Neural progenitor cell (in vitro differentiated cells): Measurements from ENCODE around the gene ARFGAP1. TPM values are rescaled to one million over a fixed set of nuclear protein-coding genes. Genes with fewer than 3 reads are reported as not detected.

Experiments used
- DNase-seq: peaks from one replicate; pipeline ENCODE4 v3.0.0-alpha.2; 2016; ENCODE audit warnings: low spot score
- H2AFZ ChIP-seq: fragments of 200-600 bp; sonication (generic); replicated peaks from 2 replicates; pipeline ENCODE4 v1.6.1; 2016; ENCODE audit warnings: antibody characterized with exemption
- H3F3A ChIP-seq: fragments of 200-600 bp; sonication (generic); 2 replicates; pipeline ENCODE4 v1.6.1; 2016; ENCODE audit warnings: antibody characterized with exemption, low read depth
- H3K27ac ChIP-seq: fragments of 200-600 bp; sonication (generic); 2 replicates; pipeline ENCODE4 v1.5.1; 2016; ENCODE audit warnings: mild to moderate bottlenecking
- H3K27me3 ChIP-seq: fragments of 200-600 bp; sonication (generic); 2 replicates; pipeline ENCODE4 v1.6.1; 2016; ENCODE audit warnings: mild to moderate bottlenecking, moderate library complexity
- H3K36me3 ChIP-seq: fragments of 200-600 bp; sonication (generic); 2 replicates; pipeline ENCODE4 v1.5.1; 2016
- H3K4me1 ChIP-seq: fragments of 200-600 bp; sonication (generic); 2 replicates; pipeline ENCODE4 v1.6.1; 2016; ENCODE audit warnings: mixed run types
- H3K4me2 ChIP-seq: fragments of 200-600 bp; sonication (generic); 2 replicates; pipeline ENCODE4 v1.6.1; 2016
- H3K4me3 ChIP-seq: fragments of 200-600 bp; sonication (generic); 2 replicates; pipeline ENCODE4 v1.5.1; 2016
- H3K79me2 ChIP-seq: fragments of 200-600 bp; sonication (generic); 2 replicates; pipeline ENCODE4 v1.6.1; 2016; ENCODE audit warnings: low read depth
- H3K9ac ChIP-seq: fragments of 200-600 bp; sonication (generic); 2 replicates; pipeline ENCODE4 v1.6.1; 2016
- H3K9me3 ChIP-seq: fragments of 200-600 bp; sonication (generic); 2 replicates; pipeline ENCODE4 v1.5.1; 2016; ENCODE audit warnings: low read depth
- H4K20me1 ChIP-seq: fragments of 200-600 bp; sonication (generic); 2 replicates; pipeline ENCODE4 v1.6.1; 2016; ENCODE audit warnings: low read depth
- H3K27ac Mint-ChIP-seq: 3 replicates; pipeline ENCODE4 v1.8.0; 2021; ENCODE audit warnings: mixed read lengths
- H3K27me3 Mint-ChIP-seq: 2 replicates; pipeline ENCODE4 v1.8.0; 2022; ENCODE audit warnings: low read depth, mild to moderate bottlenecking, inconsistent platforms, moderate library complexity, mixed read lengths; ENCODE audit not compliant: insufficient read depth
- H3K36me3 Mint-ChIP-seq: 3 replicates; pipeline ENCODE4 v1.8.0; 2021; ENCODE audit warnings: mixed read lengths
- H3K4me1 Mint-ChIP-seq: 3 replicates; pipeline ENCODE4 v1.8.0; 2021; ENCODE audit warnings: mixed read lengths
- H3K4me3 Mint-ChIP-seq: 3 replicates; pipeline ENCODE4 v1.8.0; 2021; ENCODE audit warnings: mild to moderate bottlenecking, moderate library complexity, mixed read lengths
- H3K9me3 Mint-ChIP-seq: 3 replicates; pipeline ENCODE4 v1.8.0; 2020; ENCODE audit warnings: mixed read lengths
- EZH2 ChIP-seq: fragments of 200-600 bp; sonication (generic); IDR thresholded peaks from 2 replicates; pipeline ENCODE4 v1.6.1; 2017; ENCODE audit warnings: antibody characterized with exemption, mild to moderate bottlenecking, moderate library complexity
- EZH2phosphoT487 ChIP-seq: fragments of 200-600 bp; sonication (generic); IDR thresholded peaks from 2 replicates; pipeline ENCODE4 v1.6.1; 2017; ENCODE audit warnings: antibody characterized with exemption
- total RNA-seq: library from RNA; depleted of rRNA; stranded (reverse); fragments of >200 nt; gene quantifications from 2 replicates; pipeline ENCODE4 v1.2.3, GENCODE V29; 2015; ENCODE audit warnings: low replicate concordance
- TF ChIP-seq, protein P1 (sequence below): fragments of 200-600 bp; sonication (generic); IDR thresholded peaks from 2 replicates; pipeline ENCODE4 v1.5.1; 2017; ENCODE audit warnings: antibody characterized with exemption, mild to moderate bottlenecking

Gene ARFGAP1
- total RNA-seq, 1 donor from 2014 or later = 43.7 TPM

DNA sequence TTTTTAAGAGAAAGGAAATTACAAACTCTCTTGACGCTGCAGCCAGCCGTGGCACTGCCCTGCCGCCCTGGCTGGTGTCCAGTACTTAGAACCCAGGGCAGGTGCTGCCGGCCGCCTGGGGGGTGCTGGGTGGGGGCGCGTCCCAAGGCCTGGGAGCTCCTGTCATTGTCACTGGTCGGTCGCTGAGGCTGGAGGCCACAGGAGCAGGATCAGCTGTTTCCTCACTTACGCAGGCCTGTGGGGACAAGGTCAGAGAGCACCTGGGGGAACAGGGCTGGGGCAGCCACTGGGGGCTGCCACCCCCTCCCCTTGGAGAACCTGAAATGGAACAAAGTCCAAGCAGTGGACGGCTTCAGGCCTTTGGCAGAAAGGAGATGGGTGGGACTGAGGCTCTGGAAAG lies 31.3 kb upstream of the ARFGAP1 start:
- H3K36me3 ChIP-seq = no peaks in the 10 kb centered on the region
- H3K79me2 ChIP-seq = no peaks in the 10 kb centered on the region
- H3K9me3 ChIP-seq = no peaks in the 10 kb centered on the region
- TF ChIP-seq EZH2 = no peak
- TF ChIP-seq, protein P1, sequence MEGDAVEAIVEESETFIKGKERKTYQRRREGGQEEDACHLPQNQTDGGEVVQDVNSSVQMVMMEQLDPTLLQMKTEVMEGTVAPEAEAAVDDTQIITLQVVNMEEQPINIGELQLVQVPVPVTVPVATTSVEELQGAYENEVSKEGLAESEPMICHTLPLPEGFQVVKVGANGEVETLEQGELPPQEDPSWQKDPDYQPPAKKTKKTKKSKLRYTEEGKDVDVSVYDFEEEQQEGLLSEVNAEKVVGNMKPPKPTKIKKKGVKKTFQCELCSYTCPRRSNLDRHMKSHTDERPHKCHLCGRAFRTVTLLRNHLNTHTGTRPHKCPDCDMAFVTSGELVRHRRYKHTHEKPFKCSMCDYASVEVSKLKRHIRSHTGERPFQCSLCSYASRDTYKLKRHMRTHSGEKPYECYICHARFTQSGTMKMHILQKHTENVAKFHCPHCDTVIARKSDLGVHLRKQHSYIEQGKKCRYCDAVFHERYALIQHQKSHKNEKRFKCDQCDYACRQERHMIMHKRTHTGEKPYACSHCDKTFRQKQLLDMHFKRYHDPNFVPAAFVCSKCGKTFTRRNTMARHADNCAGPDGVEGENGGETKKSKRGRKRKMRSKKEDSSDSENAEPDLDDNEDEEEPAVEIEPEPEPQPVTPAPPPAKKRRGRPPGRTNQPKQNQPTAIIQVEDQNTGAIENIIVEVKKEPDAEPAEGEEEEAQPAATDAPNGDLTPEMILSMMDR = no peak
- no peak for TF ChIP-seq EZH2phosphoT487
- H3K4me2 ChIP-seq = no peak overlapping the region
- no peak overlapping the region for H3K27ac ChIP-seq
- DNase-seq = no peak
- no peak overlapping the region for H2AFZ ChIP-seq
- H3K4me1 Mint-ChIP-seq = peaks cover 19% of the 10 kb centered on the region
- no peak overlapping the region for H3K27ac Mint-ChIP-seq
- H3K4me3 ChIP-seq = no peak overlapping the region
- peaks cover 3% of the 10 kb centered on the region for H3K36me3 Mint-ChIP-seq
- H3K9me3 Mint-ChIP-seq = no peaks in the 10 kb centered on the region
- peaks cover 5% of the 10 kb centered on the region for H3K4me1 ChIP-seq
- no peak overlapping the region for H3K9ac ChIP-seq
- peaks cover 3% of the 10 kb centered on the region for H3K27me3 Mint-ChIP-seq
- H3K27me3 ChIP-seq = no peaks in the 10 kb centered on the region
- no peaks in the 10 kb centered on the region for H4K20me1 ChIP-seq
- H3K4me3 Mint-ChIP-seq = no peak overlapping the region
- H3F3A ChIP-seq = no peaks in the 10 kb centered on the region

DNA sequence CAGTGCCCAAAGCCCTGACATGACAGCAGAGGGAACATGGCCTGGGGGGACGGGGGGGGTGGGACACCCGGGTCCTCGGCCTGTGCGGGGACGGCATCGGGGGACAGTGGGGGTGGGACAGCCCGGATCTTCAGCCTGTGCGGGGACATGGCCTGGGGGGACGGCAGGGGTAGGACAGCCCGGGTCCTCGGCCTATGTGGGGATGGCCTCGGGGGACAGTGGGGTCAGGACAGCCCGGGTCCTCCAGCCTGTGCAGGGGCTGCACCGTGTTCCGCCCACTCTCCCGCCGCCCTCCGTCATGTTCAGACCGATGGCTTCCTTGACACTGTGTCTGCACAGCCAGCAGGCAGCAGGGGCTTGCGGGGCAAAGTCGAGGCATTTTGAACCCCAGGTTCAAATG lies 29.9 kb upstream of the ARFGAP1 start:
- H3K4me1 Mint-ChIP-seq = peaks cover 15% of the 10 kb centered on the region
- H3K9me3 ChIP-seq = no peaks in the 10 kb centered on the region
- no peak overlapping the region for H3K9ac ChIP-seq
- H3K27me3 Mint-ChIP-seq = peaks cover 3% of the 10 kb centered on the region
- no peaks in the 10 kb centered on the region for H3K36me3 ChIP-seq
- no peak for DNase-seq
- no peaks in the 10 kb centered on the region for H3K9me3 Mint-ChIP-seq
- peaks cover 3% of the 10 kb centered on the region for H3K36me3 Mint-ChIP-seq
- no peak overlapping the region for H3K4me3 ChIP-seq
- TF ChIP-seq EZH2phosphoT487 = no peak
- TF ChIP-seq, protein P1 = no peak
- no peak for TF ChIP-seq EZH2
- H3K27ac ChIP-seq = no peak overlapping the region
- H3K27me3 ChIP-seq = no peaks in the 10 kb centered on the region
- H3K4me2 ChIP-seq = no peak overlapping the region
- no peaks in the 10 kb centered on the region for H3F3A ChIP-seq
- H2AFZ ChIP-seq = no peak overlapping the region
- H3K79me2 ChIP-seq = no peaks in the 10 kb centered on the region
- H4K20me1 ChIP-seq = no peaks in the 10 kb centered on the region
- no peak overlapping the region for H3K4me3 Mint-ChIP-seq
- H3K27ac Mint-ChIP-seq = no peak overlapping the region
- H3K4me1 ChIP-seq = peaks cover 5% of the 10 kb centered on the region

DNA sequence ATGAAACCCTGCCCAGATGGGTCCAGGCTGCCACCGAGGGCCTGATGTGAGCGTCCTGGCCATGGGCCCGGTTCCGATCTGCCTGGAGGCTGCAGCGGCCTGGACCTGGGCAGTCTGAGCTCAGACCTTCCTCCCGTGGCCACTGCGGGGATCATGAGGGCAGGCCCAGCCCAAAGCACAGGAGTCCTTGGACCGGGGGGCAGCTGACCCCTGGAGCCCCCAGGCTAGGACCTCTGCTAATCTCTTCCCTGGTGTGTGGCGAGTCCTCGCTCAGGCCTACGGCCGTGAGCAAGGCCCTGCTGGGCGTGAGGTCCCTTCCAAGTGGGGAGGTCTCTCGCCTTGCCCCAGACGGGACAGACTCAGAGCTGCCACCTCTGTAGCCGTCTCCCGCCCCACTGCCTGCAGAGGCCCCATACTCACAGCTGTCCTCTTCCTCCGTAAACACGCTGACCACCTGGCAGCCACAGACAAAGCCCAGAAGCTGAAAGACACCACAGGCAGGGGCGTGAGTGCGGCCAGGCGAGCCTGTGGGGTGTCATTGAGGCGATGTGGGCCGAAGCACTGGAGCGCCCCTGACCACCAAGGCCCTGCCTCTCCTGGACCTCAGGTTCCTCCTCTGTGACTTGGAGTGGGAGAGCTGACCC lies 28.9 kb upstream of the ARFGAP1 start:
- peaks cover 5% of the 10 kb centered on the region for H3K36me3 Mint-ChIP-seq
- H3K4me3 Mint-ChIP-seq = no peak overlapping the region
- Histone ChIP-seq H4K20me1 (no peaks in the 10 kb centered on the region), H3K4me2 (no peak overlapping the region), H3K36me3 (no peaks in the 10 kb centered on the region), H3K27ac (no peak overlapping the region), H3K4me1 (peaks cover 12% of the 10 kb centered on the region), H3K79me2 (no peaks in the 10 kb centered on the region), H3K9ac (no peak overlapping the region), H3K4me3 (no peak overlapping the region), H3K9me3 (no peaks in the 10 kb centered on the region), H3K27me3 (no peaks in the 10 kb centered on the region), H3F3A (no peaks in the 10 kb centered on the region), H2AFZ (no peak overlapping the region)
- TF ChIP-seq, protein P1 = no peak
- TF ChIP-seq EZH2 = no peak
- no peak for TF ChIP-seq EZH2phosphoT487
- peaks cover 5% of the 10 kb centered on the region for H3K27me3 Mint-ChIP-seq
- peaks cover 20% of the 10 kb centered on the region for H3K4me1 Mint-ChIP-seq
- H3K9me3 Mint-ChIP-seq = no peaks in the 10 kb centered on the region
- no peak for DNase-seq
- peak overlapping the region; percentile 57 for H3K27ac Mint-ChIP-seq
